G401 (cell line): ENCODE measurements around the gene CNOT4. TPM values are rescaled to one million over a fixed set of nuclear protein-coding genes. Genes with fewer than 3 reads are reported as not detected.
"Not testable (repeated sequence)": the region's sequence is repeated elsewhere in the genome, so short reads cannot be mapped to it uniquely, and the experiment has no call there.

ENCODE experiments used
- DNase-seq: peaks from one replicate; pipeline ENCODE4 v3.0.0-alpha.2; 2015; ENCODE audit warnings: low spot score
- in situ Hi-C: cut with HindIII; loops from 2 replicates; pipeline ENCODE4 v1.10.0; 2016; ENCODE audit warnings: low sequenced_read_pairs, mixed read lengths
- total RNA-seq: library from RNA; depleted of rRNA; stranded (reverse); fragments of >200 nt; shearing (Covaris generic); gene quantifications from 2 replicates; pipeline ENCODE4 v1.2.3, GENCODE V29; 2014

Gene CNOT4
- total RNA-seq, 1 experiment from 2014 or later: 9.5 TPM

GRCh38 chr7:135518748-135519147, 8.8 kb upstream of the CNOT4 start:
- in situ Hi-C loops: no loop called here
- no peak for DNase-seq

GRCh38 chr7:135517060-135517459, 7.2 kb upstream of the CNOT4 start:
- no peak for DNase-seq
- in situ Hi-C loops: no loop called here

GRCh38 chr7:135514856-135515255, 5.0 kb upstream of the CNOT4 start:
- no peak for DNase-seq
- in situ Hi-C loops: no loop called here

- DNase-seq: peak; percentile 35
- in situ Hi-C loops: no loop called here
Observed at GRCh38 chr7:135512135-135512887, 2.4 kb upstream of the CNOT4 start.

GRCh38 chr7:135510592-135511183, 786 bp upstream of the CNOT4 start:
- no peak for DNase-seq
- in situ Hi-C loops: no loop called here

- no peak for DNase-seq
- in situ Hi-C loops: no loop called here
Observed at GRCh38 chr7:135509589-135509838, 388 bp downstream of the CNOT4 start.

GRCh38 chr7:135508883-135509588, 866 bp downstream of the CNOT4 start:
- in situ Hi-C loops: no loop called here
- peak; percentile 38 for DNase-seq

- DNase-seq: no peak
- in situ Hi-C loops: no loop called here
Observed at GRCh38 chr7:135501402-135501801, 8.5 kb downstream of the CNOT4 start.

- no peak for DNase-seq
- in situ Hi-C loops: no loop called here
Observed at GRCh38 chr7:135499818-135500217, 10.1 kb downstream of the CNOT4 start.

- DNase-seq, in situ Hi-C loops: not testable (repeated sequence)
Observed at GRCh38 chr7:135497161-135497560, 12.7 kb downstream of the CNOT4 start.

- no peak for DNase-seq
- in situ Hi-C loops: no loop called here
Observed at GRCh38 chr7:135493362-135493761, 16.5 kb downstream of the CNOT4 start.

GRCh38 chr7:135492151-135492550, 17.8 kb downstream of the CNOT4 start:
- DNase-seq: no peak
- in situ Hi-C loops: no loop called here

- in situ Hi-C loops: no loop called here
- peak; percentile 38 for DNase-seq
Observed at GRCh38 chr7:135490783-135491182, 19.1 kb downstream of the CNOT4 start.

GRCh38 chr7:135489791-135490190, 20.1 kb downstream of the CNOT4 start:
- DNase-seq: no peak
- in situ Hi-C loops: no loop called here

GRCh38 chr7:135486261-135486920, 23.5 kb downstream of the CNOT4 start:
- DNase-seq: no peak
- in situ Hi-C loops: no loop called here

- no peak for DNase-seq
- in situ Hi-C loops: no loop called here
Observed at GRCh38 chr7:135481598-135481979, 28.3 kb downstream of the CNOT4 start.

- DNase-seq: no peak
- in situ Hi-C loops: no loop called here
Observed at GRCh38 chr7:135480966-135481597, 28.8 kb downstream of the CNOT4 start.

- in situ Hi-C loops: no loop called here
Observed at GRCh38 chr7:135475521-135475920, 34.4 kb downstream of the CNOT4 start.

GRCh38 chr7:135469705-135470104, 40.2 kb downstream of the CNOT4 start:
- DNase-seq, in situ Hi-C loops: not testable (repeated sequence)

More at GRCh38 chr7:135475521-135475920, 34.4 kb downstream of the CNOT4 start:
- DNase-seq: no peak
